ENCODE results near the gene ZC3H12A. TPM values are rescaled to one million over a fixed set of nuclear protein-coding genes. Genes with fewer than 3 reads are reported as not detected.

ZC3H12A gene
- total and polyA plus RNA-seq, 10 of the 15 experiments (the other 5 are each of a cell fraction or from before 2014, with no cell fraction given), result 0.35 to 30.2 (median 13.8) TPM

DNA sequence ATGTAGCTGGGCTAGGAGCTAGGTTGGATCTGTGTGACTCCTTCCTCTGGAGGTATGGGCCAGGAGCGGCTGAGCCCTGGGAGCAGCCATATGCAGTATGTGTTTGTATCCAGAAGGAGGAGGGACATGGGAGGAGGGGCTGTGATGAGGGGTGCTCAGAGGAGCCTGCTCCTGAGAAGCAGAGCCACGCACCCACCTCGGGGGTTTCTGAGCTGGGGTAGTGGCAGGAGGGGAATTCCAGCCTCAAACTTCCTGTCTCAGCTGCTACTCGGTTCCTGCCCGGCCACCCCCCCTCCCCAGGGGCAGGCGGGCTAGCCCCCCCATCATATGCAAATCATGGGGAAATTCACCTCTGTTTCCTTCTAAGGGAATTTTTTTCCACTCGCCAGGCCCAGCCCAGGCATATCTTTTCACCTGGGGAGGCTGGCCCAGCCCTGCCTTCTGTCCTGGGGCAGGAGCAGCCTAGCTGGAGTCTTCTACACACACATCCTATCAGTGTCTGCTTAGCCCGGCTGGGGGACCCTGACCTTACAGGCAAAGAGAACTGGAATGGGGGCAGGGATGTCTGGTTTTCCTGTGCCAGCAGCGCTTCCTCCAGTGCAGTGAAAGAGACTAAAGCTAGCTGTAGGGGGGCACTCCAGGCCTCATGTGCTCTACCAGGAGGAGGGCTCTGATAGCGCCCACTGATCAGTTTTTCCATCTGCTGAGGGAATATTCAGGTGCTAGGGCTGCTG is 3.0 kb downstream of the ZC3H12A start (continued):
- TF ChIP-seq HCFC1 (IDR thresholded peaks at IDR 0.05; ENCODE audit: low read length) (no peak), CREB1 (IDR thresholded peaks at IDR 0.05; ENCODE audit: low read depth) (no peak), RAD51 (IDR thresholded peaks at IDR 0.05) (no peak), PML (IDR thresholded peaks at IDR 0.05; ENCODE audit: low read length) (no peak), RCOR1 (conservative IDR thresholded peaks at IDR 0.05; ENCODE audit: low read depth, low read length) (0 out of 2 replicates have a peak, but pooled peaks have one; percentile 33), CBFB (IDR thresholded peaks at IDR 0.05; ENCODE audit: low read depth) (0 out of 2 replicates have a peak, but pooled peaks have one; percentile 34), SRF (IDR thresholded peaks at IDR 0.05; ENCODE audit: low read depth in 2 of 2, low read length in 2 of 2) (peak in 1 of 2 experiments; percentile 94; a peak in 2 of 4 replicates), RELA (IDR thresholded peaks at IDR 0.05; ENCODE audit: borderline replicate concordance, partially characterized antibody) (peak; percentile 100), NFYB (IDR thresholded peaks at IDR 0.05; ENCODE audit: insufficient read depth, low read depth, low read length) (no peak), IKZF2 (IDR thresholded peaks at IDR 0.05) (peak; percentile 89 to 93)
- TF ChIP-seq, protein P1, sequence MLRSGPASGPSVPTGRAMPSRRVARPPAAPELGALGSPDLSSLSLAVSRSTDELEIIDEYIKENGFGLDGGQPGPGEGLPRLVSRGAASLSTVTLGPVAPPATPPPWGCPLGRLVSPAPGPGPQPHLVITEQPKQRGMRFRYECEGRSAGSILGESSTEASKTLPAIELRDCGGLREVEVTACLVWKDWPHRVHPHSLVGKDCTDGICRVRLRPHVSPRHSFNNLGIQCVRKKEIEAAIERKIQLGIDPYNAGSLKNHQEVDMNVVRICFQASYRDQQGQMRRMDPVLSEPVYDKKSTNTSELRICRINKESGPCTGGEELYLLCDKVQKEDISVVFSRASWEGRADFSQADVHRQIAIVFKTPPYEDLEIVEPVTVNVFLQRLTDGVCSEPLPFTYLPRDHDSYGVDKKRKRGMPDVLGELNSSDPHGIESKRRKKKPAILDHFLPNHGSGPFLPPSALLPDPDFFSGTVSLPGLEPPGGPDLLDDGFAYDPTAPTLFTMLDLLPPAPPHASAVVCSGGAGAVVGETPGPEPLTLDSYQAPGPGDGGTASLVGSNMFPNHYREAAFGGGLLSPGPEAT (IDR thresholded peaks at IDR 0.05; ENCODE audit: low read depth), result peak; percentile 98
- TF ChIP-seq, protein P2, sequence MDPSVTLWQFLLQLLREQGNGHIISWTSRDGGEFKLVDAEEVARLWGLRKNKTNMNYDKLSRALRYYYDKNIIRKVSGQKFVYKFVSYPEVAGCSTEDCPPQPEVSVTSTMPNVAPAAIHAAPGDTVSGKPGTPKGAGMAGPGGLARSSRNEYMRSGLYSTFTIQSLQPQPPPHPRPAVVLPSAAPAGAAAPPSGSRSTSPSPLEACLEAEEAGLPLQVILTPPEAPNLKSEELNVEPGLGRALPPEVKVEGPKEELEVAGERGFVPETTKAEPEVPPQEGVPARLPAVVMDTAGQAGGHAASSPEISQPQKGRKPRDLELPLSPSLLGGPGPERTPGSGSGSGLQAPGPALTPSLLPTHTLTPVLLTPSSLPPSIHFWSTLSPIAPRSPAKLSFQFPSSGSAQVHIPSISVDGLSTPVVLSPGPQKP (IDR thresholded peaks at IDR 0.05; ENCODE audit: low read depth, low read length), result no peak
- TF ChIP-seq, protein P3, sequence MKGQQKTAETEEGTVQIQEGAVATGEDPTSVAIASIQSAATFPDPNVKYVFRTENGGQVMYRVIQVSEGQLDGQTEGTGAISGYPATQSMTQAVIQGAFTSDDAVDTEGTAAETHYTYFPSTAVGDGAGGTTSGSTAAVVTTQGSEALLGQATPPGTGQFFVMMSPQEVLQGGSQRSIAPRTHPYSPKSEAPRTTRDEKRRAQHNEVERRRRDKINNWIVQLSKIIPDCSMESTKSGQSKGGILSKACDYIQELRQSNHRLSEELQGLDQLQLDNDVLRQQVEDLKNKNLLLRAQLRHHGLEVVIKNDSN (IDR thresholded peaks at IDR 0.05; ENCODE audit: borderline replicate concordance, extremely low read length, insufficient read depth, low read depth, low read length), result no peak
- TF ChIP-seq, protein P4, sequence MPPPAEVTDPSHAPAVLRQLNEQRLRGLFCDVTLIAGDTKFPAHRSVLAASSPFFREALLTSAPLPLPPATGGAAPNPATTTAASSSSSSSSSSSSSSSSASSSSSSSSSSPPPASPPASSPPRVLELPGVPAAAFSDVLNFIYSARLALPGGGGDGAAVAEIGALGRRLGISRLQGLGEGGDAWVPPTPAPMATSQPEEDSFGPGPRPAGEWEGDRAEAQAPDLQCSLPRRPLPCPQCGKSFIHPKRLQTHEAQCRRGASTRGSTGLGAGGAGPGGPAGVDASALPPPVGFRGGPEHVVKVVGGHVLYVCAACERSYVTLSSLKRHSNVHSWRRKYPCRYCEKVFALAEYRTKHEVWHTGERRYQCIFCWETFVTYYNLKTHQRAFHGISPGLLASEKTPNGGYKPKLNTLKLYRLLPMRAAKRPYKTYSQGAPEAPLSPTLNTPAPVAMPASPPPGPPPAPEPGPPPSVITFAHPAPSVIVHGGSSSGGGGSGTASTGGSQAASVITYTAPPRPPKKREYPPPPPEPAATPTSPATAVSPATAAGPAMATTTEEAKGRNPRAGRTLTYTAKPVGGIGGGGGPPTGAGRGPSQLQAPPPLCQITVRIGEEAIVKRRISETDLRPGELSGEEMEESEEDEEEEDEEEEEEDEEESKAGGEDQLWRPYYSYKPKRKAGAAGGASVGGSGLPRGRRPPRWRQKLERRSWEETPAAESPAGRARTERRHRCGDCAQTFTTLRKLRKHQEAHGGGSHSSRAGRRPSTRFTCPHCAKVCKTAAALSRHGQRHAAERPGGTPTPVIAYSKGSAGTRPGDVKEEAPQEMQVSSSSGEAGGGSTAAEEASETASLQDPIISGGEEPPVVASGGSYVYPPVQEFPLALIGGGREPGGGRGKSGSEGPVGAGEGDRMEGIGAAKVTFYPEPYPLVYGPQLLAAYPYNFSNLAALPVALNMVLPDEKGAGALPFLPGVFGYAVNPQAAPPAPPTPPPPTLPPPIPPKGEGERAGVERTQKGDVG (CRISPR knock-in tag; IDR thresholded peaks at IDR 0.05), result no peak
- TF ChIP-seq, protein P5, sequence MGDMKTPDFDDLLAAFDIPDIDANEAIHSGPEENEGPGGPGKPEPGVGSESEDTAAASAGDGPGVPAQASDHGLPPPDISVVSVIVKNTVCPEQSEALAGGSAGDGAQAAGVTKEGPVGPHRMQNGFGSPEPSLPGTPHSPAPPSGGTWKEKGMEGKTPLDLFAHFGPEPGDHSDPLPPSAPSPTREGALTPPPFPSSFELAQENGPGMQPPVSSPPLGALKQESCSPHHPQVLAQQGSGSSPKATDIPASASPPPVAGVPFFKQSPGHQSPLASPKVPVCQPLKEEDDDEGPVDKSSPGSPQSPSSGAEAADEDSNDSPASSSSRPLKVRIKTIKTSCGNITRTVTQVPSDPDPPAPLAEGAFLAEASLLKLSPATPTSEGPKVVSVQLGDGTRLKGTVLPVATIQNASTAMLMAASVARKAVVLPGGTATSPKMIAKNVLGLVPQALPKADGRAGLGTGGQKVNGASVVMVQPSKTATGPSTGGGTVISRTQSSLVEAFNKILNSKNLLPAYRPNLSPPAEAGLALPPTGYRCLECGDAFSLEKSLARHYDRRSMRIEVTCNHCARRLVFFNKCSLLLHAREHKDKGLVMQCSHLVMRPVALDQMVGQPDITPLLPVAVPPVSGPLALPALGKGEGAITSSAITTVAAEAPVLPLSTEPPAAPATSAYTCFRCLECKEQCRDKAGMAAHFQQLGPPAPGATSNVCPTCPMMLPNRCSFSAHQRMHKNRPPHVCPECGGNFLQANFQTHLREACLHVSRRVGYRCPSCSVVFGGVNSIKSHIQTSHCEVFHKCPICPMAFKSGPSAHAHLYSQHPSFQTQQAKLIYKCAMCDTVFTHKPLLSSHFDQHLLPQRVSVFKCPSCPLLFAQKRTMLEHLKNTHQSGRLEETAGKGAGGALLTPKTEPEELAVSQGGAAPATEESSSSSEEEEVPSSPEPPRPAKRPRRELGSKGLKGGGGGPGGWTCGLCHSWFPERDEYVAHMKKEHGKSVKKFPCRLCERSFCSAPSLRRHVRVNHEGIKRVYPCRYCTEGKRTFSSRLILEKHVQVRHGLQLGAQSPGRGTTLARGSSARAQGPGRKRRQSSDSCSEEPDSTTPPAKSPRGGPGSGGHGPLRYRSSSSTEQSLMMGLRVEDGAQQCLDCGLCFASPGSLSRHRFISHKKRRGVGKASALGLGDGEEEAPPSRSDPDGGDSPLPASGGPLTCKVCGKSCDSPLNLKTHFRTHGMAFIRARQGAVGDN (IDR thresholded peaks at IDR 0.05), result 0 out of 2 replicates have a peak, but pooled peaks have one; percentile 57

Measured in GM12878 (cell line).